Omental fat pad (tissue), 4 donors: Measurements from ENCODE around the gene SHROOM3. TPM values are rescaled to one million over a fixed set of nuclear protein-coding genes. Genes with fewer than 3 reads are reported as not detected.

Experiments used
- ATAC-seq: fragments of 150-250 bp; one replicate; pipeline ENCODE4 v1.9.1; 2016; ENCODE audit warnings: mild to moderate bottlenecking, moderate library complexity; ENCODE audit not compliant: low FRiP score
- DNase-seq: peaks from one replicate; pipeline ENCODE4 v3.0.0-alpha.2; 2019; ENCODE audit warnings: low spot score
- total RNA-seq, 4 donors: library from RNA; depleted of rRNA; stranded (reverse); fragments of >200 nt; gene quantifications; one replicate each; pipeline ENCODE4 v1.1.0, GENCODE V29; 2016
- TF ChIP-seq, protein P1 (sequence below), 3 donors: fragments of 450-650 bp; IDR thresholded peaks; one replicate each; pipeline ENCODE4 v1.5.1; 2016 to 2017; ENCODE audit warnings: antibody characterized with exemption in 3 of 3, mild to moderate bottlenecking in 3 of 3, moderate library complexity in 2 of 3

Gene SHROOM3
- total RNA-seq, 4 donors from 2014 or later: 1.3 to 12.2 (median 3.1) TPM

DNA sequence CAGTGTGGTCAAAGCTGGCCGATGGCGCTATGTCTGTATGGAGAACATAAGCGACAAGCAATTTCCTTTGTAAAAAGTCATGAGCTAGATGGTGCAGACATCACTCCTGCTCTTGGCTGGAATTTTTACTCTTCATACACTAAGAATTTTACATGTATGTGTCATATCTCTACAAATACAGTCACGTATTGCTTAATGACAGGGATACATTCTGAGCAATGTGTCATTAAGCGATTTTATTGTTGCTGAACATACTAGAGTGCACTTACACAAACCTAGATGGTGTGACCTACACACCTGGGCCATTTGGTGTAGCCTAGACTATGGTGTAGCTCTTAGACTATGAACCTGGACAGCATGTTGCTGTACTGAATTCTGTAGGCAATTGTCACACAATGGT is 277.5 kb downstream of the SHROOM3 start:
- DNase-seq (no peak), ATAC-seq (no peak)
- TF ChIP-seq, protein P1, sequence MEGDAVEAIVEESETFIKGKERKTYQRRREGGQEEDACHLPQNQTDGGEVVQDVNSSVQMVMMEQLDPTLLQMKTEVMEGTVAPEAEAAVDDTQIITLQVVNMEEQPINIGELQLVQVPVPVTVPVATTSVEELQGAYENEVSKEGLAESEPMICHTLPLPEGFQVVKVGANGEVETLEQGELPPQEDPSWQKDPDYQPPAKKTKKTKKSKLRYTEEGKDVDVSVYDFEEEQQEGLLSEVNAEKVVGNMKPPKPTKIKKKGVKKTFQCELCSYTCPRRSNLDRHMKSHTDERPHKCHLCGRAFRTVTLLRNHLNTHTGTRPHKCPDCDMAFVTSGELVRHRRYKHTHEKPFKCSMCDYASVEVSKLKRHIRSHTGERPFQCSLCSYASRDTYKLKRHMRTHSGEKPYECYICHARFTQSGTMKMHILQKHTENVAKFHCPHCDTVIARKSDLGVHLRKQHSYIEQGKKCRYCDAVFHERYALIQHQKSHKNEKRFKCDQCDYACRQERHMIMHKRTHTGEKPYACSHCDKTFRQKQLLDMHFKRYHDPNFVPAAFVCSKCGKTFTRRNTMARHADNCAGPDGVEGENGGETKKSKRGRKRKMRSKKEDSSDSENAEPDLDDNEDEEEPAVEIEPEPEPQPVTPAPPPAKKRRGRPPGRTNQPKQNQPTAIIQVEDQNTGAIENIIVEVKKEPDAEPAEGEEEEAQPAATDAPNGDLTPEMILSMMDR (IDR thresholded peaks at IDR 0.05): no peak

DNA sequence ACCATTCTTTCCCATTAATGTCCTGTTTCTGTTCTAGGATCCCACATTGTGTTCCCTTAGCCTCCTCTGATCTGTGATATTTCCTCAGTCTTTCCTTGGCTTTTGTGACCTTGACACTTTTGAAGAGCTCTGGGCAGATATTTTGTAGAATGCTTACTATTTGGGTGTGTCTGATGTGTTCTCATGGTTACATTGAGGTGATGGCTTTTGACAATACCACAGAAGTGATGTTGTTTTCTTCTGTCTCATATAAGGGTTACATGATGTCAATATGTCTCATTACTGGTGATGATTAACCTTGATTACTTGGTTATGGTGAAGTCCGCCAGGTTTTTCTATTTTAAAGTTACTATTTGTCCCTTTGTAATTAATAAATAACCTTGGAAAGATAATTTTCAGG is 279.2 kb downstream of the SHROOM3 start:
- DNase-seq: no peak
- TF ChIP-seq, protein P1 (IDR thresholded peaks at IDR 0.05): no peak
- no peak for ATAC-seq

DNA sequence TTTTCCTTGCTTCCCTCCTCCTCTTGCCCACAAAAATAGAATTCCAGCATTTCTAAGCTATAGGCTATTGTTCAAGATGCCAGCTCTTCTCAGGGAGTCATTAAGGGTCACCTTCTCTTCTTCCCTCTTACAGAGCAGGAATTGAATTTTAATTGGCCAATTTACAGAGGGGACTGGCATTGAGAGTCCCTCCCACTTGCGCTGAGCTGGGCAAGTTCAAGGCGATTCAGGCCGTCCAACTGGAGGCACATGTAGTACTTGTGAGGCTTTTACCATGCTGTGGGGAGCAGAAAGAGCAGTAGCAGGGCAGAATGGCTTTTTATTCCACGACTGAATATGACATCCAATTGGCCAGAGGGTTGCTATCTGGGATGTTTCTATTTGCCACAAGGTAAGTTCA is 281.0 kb downstream of the SHROOM3 start:
- ATAC-seq: no peak
- TF ChIP-seq, protein P1 (IDR thresholded peaks at IDR 0.05): no peak

DNA sequence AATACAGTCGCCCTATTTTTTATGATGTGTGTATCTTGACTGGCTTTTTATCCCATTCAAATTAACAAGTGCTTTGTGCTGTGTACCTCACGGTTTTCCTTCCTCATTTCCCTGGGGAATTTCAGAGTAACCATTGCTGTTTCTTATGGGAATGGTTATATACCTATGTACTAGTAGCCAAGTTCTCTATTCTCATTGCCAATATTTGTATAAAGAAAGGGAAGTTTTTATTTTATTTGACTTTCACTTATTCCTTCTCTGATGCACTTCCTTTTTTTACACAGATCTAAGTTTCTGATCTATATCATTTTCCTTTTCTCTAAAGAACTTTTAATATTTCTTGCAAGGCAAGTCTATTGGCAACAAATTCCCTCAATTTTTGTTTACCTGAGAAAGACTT is 281.6 kb downstream of the SHROOM3 start:
- TF ChIP-seq, protein P1 (IDR thresholded peaks at IDR 0.05): no peak
- ATAC-seq (no peak), DNase-seq (no peak)

More for the DNA sequence above, 281.0 kb downstream of the SHROOM3 start:
- no peak for DNase-seq

DNA sequence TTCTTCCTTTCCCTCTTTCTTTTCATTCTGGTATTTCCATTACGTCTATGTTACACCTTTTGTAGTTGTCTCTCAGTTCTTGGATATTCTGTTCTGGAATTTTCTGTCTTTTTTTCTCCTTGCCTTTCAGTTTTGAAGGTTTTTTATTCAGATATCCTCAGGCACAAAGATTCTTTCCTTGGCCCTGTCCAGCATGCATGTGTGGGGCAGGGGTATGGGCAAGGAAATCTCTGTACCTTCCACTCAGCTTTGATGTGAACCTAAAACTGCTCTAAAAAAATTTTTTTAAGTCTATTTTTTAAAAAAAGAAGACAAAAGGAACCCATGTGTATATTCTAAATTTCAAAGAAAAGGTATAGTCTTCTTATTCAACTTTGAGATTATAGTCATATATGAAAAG is 282.4 kb downstream of the SHROOM3 start:
- TF ChIP-seq, protein P1 (IDR thresholded peaks at IDR 0.05): no peak
- ATAC-seq: no peak
- no peak for DNase-seq

DNA sequence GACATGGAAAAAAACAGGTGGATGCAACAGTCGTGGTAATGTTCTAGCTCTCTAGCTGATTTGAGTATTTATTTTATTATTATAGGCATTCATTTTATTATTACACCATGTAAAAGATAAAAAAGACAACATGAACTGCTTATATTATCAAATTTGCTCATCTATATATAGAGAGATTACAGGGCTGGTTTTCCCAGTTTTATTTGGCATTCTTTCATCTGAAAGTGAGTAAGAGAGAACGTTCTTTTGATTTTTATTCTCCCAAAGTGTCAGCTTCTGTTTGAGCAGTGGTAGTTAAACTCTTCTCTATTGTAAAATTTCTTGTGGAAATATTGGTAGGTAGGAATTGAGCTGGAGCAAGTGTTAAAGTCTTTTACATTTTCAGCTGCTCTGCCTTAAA is 283.0 kb downstream of the SHROOM3 start:
- TF ChIP-seq, protein P1 (IDR thresholded peaks at IDR 0.05): no peak
- DNase-seq: no peak

DNA sequence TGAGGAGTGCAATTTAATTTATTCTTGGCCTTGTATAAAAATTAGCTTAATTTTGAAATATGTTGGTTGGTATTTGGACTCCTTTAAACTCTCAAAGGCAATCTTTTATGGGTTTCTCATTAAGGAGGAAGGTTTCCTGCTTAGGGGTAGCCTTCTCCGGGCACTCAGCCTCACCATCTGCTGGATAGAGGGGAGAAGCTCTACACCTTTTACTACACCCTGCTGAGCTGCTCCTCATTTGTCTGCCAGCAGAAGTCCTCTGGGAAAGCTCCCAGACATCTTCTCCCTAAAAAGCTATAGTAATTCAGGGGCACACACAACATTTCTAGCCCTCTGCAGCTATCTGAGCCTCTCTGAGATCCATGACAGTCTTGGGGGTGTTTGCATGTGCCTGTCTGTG is 283.8 kb downstream of the SHROOM3 start:
- ATAC-seq (no peak), DNase-seq (no peak)
- TF ChIP-seq, protein P1 (IDR thresholded peaks at IDR 0.05): no peak

More for the DNA sequence above, 283.0 kb downstream of the SHROOM3 start:
- no peak for ATAC-seq
